IPS-11a (cell line): Measurements from ENCODE around the gene CNTLN.
"Not testable (repeated sequence)": the region's sequence is repeated elsewhere in the genome, so short reads cannot be mapped to it uniquely, and the experiment has no call there.

Source experiments
- H3K4me3 ChIP-seq: one replicate; pipeline ENCODE4 v1.5.1; 2013; ENCODE audit warnings: low read depth, low read length, control low read depth

CNTLN gene

GRCh38 chr9:17134396-17135294, at the start of gene CNTLN:
CNTLN (plus strand) TSS chr9:17135040; CDS start chr9:17135066, 26 bp downstream.
- peak within 1 kb of the TSS; percentile 74 for H3K4me3 ChIP-seq

- H3K4me3 ChIP-seq = no peak overlapping the region
These were observed 46.3 kb upstream of the CNTLN start for GRCh38 chr9:17088566-17088965.

DNA sequence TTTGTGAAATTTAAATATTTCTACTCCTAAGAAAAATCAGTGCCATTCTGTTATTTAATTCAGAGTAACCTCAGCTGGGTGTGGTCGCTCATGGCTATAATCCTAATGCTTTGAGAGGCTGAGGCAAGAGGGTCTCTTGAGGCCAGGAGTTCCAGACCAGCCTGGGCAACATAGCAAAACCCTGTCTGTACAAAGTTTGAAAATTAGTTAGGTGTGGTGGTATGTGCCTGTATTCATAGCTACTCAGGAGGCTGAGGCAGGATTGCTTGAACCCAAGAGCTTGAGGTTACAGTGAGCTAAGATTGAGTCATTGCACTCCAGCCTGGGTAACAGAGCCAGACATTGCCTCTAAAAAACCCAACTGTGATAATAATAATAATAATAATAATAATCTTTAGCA, 44.8 kb upstream of the CNTLN start:
- H3K4me3 ChIP-seq = no peak overlapping the region

GRCh38 chr9:17116400-17116837, 18.4 kb upstream of the CNTLN start:
- no peak overlapping the region for H3K4me3 ChIP-seq

DNA sequence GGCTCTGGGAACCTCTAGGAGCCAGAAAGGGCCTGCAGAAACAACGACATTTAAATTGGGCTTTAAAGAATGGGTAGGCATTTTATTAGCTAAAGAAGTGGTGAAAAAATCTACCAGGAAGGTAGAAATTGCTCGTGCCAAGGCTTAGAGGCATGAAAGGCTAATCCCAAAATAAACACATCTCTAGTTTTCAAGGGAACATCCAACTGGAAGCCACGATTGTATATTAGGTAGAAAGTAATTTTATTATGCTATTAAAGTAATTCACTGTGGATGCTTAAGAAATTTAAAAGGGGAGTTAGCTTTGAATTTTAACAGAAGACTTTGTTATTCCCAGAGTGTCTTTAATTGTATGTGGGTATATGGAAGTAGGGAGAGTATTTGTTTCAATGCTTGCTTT, 17.5 kb upstream of the CNTLN start:
- H3K4me3 ChIP-seq = no peak overlapping the region

DNA sequence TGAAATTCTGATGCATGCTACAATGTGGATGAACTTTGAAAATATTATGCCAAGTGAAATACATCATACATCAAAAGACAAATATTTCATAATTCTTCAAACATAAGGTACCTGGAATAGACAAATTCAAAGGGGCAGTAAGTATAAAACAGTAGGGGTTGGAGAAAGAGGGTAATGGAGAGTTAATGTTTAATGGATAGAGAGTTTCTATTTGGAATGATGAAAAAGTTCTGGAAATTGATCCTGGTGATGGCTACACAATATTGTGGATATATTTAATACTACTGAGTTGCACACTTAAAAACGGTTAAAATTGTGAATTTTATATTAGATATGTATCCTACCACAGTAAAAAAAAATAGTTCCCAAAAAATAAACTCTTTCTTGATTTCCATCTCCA, 14.6 kb upstream of the CNTLN start:
- H3K4me3 ChIP-seq = no peak overlapping the region

GRCh38 chr9:17121264-17121663, 13.6 kb upstream of the CNTLN start:
- no peak overlapping the region for H3K4me3 ChIP-seq

- H3K4me3 ChIP-seq = no peak overlapping the region
These were observed 4.5 kb upstream of the CNTLN start for GRCh38 chr9:17130291-17130690.

DNA sequence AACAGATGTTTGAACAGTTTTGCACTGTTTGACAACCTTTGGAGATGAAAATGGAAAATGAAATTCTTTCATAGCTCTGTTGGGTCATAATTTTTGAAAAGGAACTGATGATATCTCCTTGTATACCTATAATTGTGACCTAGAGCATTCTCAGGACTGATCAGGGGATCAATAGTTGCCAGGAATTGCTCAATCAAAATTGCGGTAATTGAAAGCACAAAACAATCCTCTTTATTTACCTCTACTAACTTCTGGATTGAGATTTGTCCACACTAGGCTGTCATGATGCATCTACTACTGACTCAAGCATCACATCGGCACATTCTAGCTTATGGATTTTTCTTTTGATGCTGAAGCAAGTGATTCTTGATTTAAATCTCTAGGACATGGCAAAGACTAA, 4.1 kb upstream of the CNTLN start:
- no peak overlapping the region for H3K4me3 ChIP-seq

DNA sequence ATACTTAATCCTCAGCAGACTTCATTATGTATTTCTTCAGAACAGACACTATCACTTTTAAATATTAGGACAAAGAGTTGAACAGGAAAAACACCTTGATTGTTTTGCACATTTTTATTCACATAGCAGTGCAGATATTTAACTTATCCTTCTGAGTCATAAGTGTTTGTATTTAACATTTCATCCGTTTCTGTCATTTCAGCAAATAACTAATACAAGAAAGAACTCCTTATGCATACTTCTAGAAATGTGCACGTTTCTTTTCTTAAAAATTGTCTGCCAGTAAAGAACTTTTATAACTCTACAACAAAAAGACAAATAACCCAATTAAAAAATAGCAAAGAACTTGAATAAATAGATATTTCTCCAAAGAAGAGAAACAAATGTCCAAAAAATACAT, 3.3 kb upstream of the CNTLN start:
- H3K4me3 ChIP-seq = no peak overlapping the region

GRCh38 chr9:17135295-17136160, 688 bp downstream of the CNTLN start:
- H3K4me3 ChIP-seq = peak overlapping the region; percentile 74

DNA sequence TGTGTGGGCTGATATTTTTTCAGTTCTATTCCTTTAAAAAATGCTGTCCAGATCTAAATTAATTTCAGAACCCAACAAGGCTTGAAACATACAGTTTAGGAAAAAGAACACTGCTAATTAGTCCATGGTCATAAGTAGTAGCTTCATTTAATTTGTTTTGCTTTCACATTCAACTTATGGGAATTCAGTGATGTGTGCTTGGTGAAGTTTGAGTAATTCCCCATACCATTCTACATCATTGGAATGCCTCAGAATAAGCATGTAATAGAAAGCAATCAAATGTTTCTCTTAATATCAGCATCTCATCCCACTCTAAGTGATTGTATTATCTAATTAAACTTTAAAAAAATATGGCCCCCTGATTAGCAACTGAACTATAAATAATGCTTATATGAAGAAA, 2.7 kb downstream of the CNTLN start:
- no peak overlapping the region for H3K4me3 ChIP-seq

GRCh38 chr9:17138503-17138902, 3.7 kb downstream of the CNTLN start:
- H3K4me3 ChIP-seq = no peak overlapping the region

DNA sequence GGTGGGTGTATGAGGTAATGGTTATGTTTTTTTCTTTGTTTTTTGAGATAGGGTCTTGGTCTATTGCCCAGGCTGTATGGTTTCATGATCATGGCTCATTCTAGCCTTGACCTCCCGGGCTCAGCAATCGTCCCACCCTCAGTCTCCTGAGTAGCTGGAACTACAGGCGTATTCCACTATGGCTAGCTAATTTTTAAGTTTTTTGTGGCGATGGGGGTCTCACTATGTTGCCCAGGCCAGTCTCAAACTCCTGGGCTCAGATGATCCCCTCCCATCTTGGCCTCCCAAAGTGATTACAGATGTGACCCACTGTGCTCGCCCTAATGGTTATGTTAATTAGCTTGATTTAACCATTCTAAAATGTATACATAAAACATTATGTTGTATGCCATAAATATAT, 5.6 kb downstream of the CNTLN start:
- H3K4me3 ChIP-seq = no peak overlapping the region

DNA sequence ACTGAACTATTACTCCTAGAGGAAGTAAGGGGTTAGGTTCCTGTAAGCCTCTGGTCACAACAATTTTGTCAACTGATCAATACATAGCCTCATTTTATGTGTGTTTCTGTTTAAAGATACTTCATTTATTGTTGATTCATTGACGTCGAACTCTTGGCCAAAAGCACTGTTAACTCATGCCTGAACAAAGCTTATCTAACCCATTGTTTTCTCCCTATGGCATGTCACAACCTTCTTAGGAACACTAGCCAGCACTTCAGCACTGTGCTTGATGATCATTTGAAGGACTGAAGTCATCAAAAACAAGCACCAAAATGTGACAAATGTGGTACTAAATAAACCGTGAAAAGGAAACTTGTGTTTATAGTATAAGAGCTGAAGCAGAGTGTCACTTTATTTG, 13.5 kb downstream of the CNTLN start:
- no peak overlapping the region for H3K4me3 ChIP-seq

GRCh38 chr9:17159469-17159868, 24.6 kb downstream of the CNTLN start:
- H3K4me3 ChIP-seq = no peak overlapping the region

GRCh38 chr9:17160327-17160726, 25.5 kb downstream of the CNTLN start:
- H3K4me3 ChIP-seq = no peak overlapping the region

DNA sequence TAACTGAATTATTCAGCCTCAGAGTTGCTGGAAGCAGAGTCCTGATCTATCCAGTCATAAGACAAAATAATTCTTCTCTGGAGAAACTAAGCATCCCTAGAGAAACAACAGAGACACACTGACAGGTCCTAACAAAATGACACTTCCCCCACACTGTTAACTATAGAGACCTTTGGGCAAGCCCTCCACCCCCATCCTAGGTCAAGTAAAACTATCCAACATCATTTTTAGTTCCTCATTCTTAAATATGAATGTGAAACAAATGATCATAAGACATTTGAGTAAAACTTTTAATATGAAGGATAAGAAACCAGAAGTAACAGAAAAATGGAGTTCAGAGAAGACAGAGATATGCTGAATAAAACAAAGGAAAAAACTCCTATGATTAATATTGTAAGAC, 30.9 kb downstream of the CNTLN start:
- no peak overlapping the region for H3K4me3 ChIP-seq

GRCh38 chr9:17166346-17166745, 31.5 kb downstream of the CNTLN start:
- H3K4me3 ChIP-seq = no peak overlapping the region

- no peak overlapping the region for H3K4me3 ChIP-seq
These were observed 36.7 kb downstream of the CNTLN start for GRCh38 chr9:17171309-17172094.

GRCh38 chr9:17177496-17177895, 42.7 kb downstream of the CNTLN start:
- H3K4me3 ChIP-seq = not testable (repeated sequence)
